Dendritic cell treated with granulocyte-macrophage colony-stimulating factor and Interleukin-4, amounts not matched to agents 40 ng/mL and 50 ng/mL, for 4 days (primary cell): Measurements from ENCODE around the gene TSSK1B.

Experiments
- H3K27ac Mint-ChIP-seq: one replicate; pipeline ENCODE4 v1.8.0; 2022; ENCODE audit warnings: mild to moderate bottlenecking, mixed read lengths
- H3K27me3 Mint-ChIP-seq: one replicate; pipeline ENCODE4 v1.8.0; 2022; ENCODE audit warnings: mild to moderate bottlenecking, mixed read lengths
- H3K36me3 Mint-ChIP-seq: one replicate; pipeline ENCODE4 v1.8.0; 2022; ENCODE audit warnings: low read depth, mixed read lengths
- H3K4me1 Mint-ChIP-seq: one replicate; pipeline ENCODE4 v1.8.0; 2022; ENCODE audit warnings: low read depth, mixed read lengths
- H3K4me3 Mint-ChIP-seq: one replicate; pipeline ENCODE4 v1.8.0; 2022; ENCODE audit warnings: mild to moderate bottlenecking, moderate library complexity, mixed read lengths
- H3K9me3 Mint-ChIP-seq: one replicate; pipeline ENCODE4 v1.8.0; 2022; ENCODE audit warnings: mixed read lengths
- intact Hi-C: fragments of 100-400 bp; cut with micrococcal nuclease; formaldehyde crosslinking; loops from one replicate; pipeline ENCODE4 v1.15.0; 2022

TSSK1B gene

DNA sequence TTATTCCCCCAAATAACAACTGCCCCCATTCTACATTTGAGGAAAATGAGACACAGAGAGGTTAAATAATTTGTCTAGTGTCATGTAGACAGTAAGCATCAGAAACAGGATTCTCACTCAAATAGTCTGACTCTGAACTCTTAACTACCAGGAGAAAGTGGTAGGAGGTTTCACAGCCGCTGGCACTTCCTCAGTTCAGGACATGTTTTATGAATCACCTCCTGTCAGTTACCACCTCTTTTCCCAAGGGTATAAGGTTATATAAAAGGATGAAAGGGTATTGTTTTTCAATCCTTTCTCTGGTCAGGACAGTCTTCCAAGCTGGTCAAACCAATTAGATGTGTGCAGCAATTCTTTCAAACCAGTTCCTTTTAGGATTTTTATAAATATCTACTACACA is 52.1 kb downstream of the TSSK1B start:
- Mint-ChIP-seq H3K27ac (no peak overlapping the region), H3K36me3 (no peaks in the 10 kb centered on the region), H3K9me3 (no peaks in the 10 kb centered on the region), H3K4me1 (peaks cover 12% of the 10 kb centered on the region), H3K27me3 (peaks cover 40% of the 10 kb centered on the region), H3K4me3 (no peak overlapping the region)
- intact Hi-C loops: no loop called here
